ENCODE measurements around the gene BTBD9. TPM values are rescaled to one million over a fixed set of nuclear protein-coding genes. Genes with fewer than 3 reads are reported as not detected.
"Not testable (repeated sequence)": the region's sequence is repeated elsewhere in the genome, so short reads cannot be mapped to it uniquely, and the experiment has no call there.

Gene BTBD9
- polyA plus RNA-seq, 1 donor (not counting 4 experiments of a cell fraction or from before 2014, with no cell fraction given): 6.8 TPM

- no peak for FAIRE-seq
- Histone ChIP-seq H2AFZ (ENCODE audit: control insufficient read depth, low read length) (no peak overlapping the region), H3K27ac (ENCODE audit: control insufficient read depth, insufficient read depth, low read length) (no peak overlapping the region), H3K4me3 (ENCODE audit: control insufficient read depth in 2 of 3, extremely low read depth in 1 of 3, insufficient read depth in 2 of 3, low read depth in 1 of 3, low read length in 3 of 3) (no peak overlapping the region), H3K4me1 (ENCODE audit: control insufficient read depth, extremely low read depth, insufficient read depth, low read length) (no peaks in the 10 kb centered on the region), H3K9me3 (ENCODE audit: control insufficient read depth, low read depth, low read length) (no peaks in the 10 kb centered on the region), H3K9ac (ENCODE audit: control insufficient read depth, extremely low read depth, insufficient read depth, low read length) (no peak overlapping the region), H3K9me1 (ENCODE audit: control insufficient read depth, extremely low read depth, insufficient read depth, low read length) (no peaks in the 10 kb centered on the region), H4K20me1 (ENCODE audit: control insufficient read depth, extremely low read depth, insufficient read depth, low read length) (no peaks in the 10 kb centered on the region), H3K36me3 (ENCODE audit: control insufficient read depth in 2 of 2, extremely low read depth in 1 of 2, insufficient read depth in 2 of 2, low read length in 2 of 2) (peaks cover 0 to 9% of the 10 kb centered on the region in 2 experiments), H3K4me2 (ENCODE audit: control insufficient read depth, extremely low read depth, insufficient read depth, low read depth, low read length) (no peak overlapping the region), H3K27me3 (ENCODE audit: control insufficient read depth, extremely low read depth, insufficient read depth, low read length) (no peaks in the 10 kb centered on the region), H3K79me2 (ENCODE audit: control insufficient read depth, insufficient read depth, low read length) (peaks cover 22% of the 10 kb centered on the region)
- dilution Hi-C loops (cut with MboI; ENCODE audit: extremely low pct_ligation_motif_present, low sequenced_read_pairs): no loop called here
- no peak for TF ChIP-seq CTCF (optimal IDR thresholded peaks at IDR 0.05 in 1 of 3, IDR thresholded peaks at IDR 0.05 in 1 of 3, conservative IDR thresholded peaks at IDR 0.05 in 1 of 3; ENCODE audit: extremely low read depth in 1 of 3, insufficient read depth in 2 of 3, low read length in 3 of 3)
- TF ChIP-seq EZH2 (IDR thresholded peaks at IDR 0.05; ENCODE audit: low read length): no peak
- no peak for DNase-seq (ENCODE audit: low read depth, low spot score)
Measured at GRCh38 chr6:38131527-38131965, 508.2 kb downstream of the BTBD9 start.

- Histone ChIP-seq H3K79me2 (ENCODE audit: control insufficient read depth, insufficient read depth, low read length) (peaks cover 19% of the 10 kb centered on the region), H3K4me3 (ENCODE audit: control insufficient read depth in 2 of 3, extremely low read depth in 1 of 3, insufficient read depth in 2 of 3, low read depth in 1 of 3, low read length in 3 of 3) (no peak overlapping the region), H3K4me1 (ENCODE audit: control insufficient read depth, extremely low read depth, insufficient read depth, low read length) (no peaks in the 10 kb centered on the region), H3K36me3 (ENCODE audit: control insufficient read depth in 2 of 2, extremely low read depth in 1 of 2, insufficient read depth in 2 of 2, low read length in 2 of 2) (peaks cover 0 to 5% of the 10 kb centered on the region in 2 experiments), H4K20me1 (ENCODE audit: control insufficient read depth, extremely low read depth, insufficient read depth, low read length) (no peaks in the 10 kb centered on the region), H3K9me3 (ENCODE audit: control insufficient read depth, low read depth, low read length) (no peaks in the 10 kb centered on the region), H3K27me3 (ENCODE audit: control insufficient read depth, extremely low read depth, insufficient read depth, low read length) (no peaks in the 10 kb centered on the region), H3K9ac (ENCODE audit: control insufficient read depth, extremely low read depth, insufficient read depth, low read length) (no peak overlapping the region), H2AFZ (ENCODE audit: control insufficient read depth, low read length) (no peak overlapping the region), H3K27ac (ENCODE audit: control insufficient read depth, insufficient read depth, low read length) (no peak overlapping the region), H3K4me2 (ENCODE audit: control insufficient read depth, extremely low read depth, insufficient read depth, low read depth, low read length) (no peak overlapping the region), H3K9me1 (ENCODE audit: control insufficient read depth, extremely low read depth, insufficient read depth, low read length) (no peaks in the 10 kb centered on the region)
- DNase-seq (ENCODE audit: low read depth, low spot score): no peak
- TF ChIP-seq EZH2 (IDR thresholded peaks at IDR 0.05; ENCODE audit: low read length): no peak
- TF ChIP-seq CTCF (optimal IDR thresholded peaks at IDR 0.05 in 1 of 3, IDR thresholded peaks at IDR 0.05 in 1 of 3, conservative IDR thresholded peaks at IDR 0.05 in 1 of 3; ENCODE audit: extremely low read depth in 1 of 3, insufficient read depth in 2 of 3, low read length in 3 of 3): no peak
- dilution Hi-C loops (cut with MboI; ENCODE audit: extremely low pct_ligation_motif_present, low sequenced_read_pairs): no loop called here
- FAIRE-seq: no peak
Measured at GRCh38 chr6:38127284-38127683, 512.4 kb downstream of the BTBD9 start.

- H3K9me3 ChIP-seq (ENCODE audit: control insufficient read depth, low read depth, low read length); dilution Hi-C loops (cut with MboI; ENCODE audit: extremely low pct_ligation_motif_present, low sequenced_read_pairs); H3K9me1 ChIP-seq (ENCODE audit: control insufficient read depth, extremely low read depth, insufficient read depth, low read length); H4K20me1 ChIP-seq (ENCODE audit: control insufficient read depth, extremely low read depth, insufficient read depth, low read length); H3K4me3 ChIP-seq (ENCODE audit: control insufficient read depth in 2 of 3, extremely low read depth in 1 of 3, insufficient read depth in 2 of 3, low read depth in 1 of 3, low read length in 3 of 3); H3K4me2 ChIP-seq (ENCODE audit: control insufficient read depth, extremely low read depth, insufficient read depth, low read depth, low read length); H2AFZ ChIP-seq (ENCODE audit: control insufficient read depth, low read length); H3K4me1 ChIP-seq (ENCODE audit: control insufficient read depth, extremely low read depth, insufficient read depth, low read length); H3K36me3 ChIP-seq (ENCODE audit: control insufficient read depth in 2 of 2, extremely low read depth in 1 of 2, insufficient read depth in 2 of 2, low read length in 2 of 2); H3K27me3 ChIP-seq (ENCODE audit: control insufficient read depth, extremely low read depth, insufficient read depth, low read length); FAIRE-seq; H3K9ac ChIP-seq (ENCODE audit: control insufficient read depth, extremely low read depth, insufficient read depth, low read length); DNase-seq (ENCODE audit: low read depth, low spot score); H3K27ac ChIP-seq (ENCODE audit: control insufficient read depth, insufficient read depth, low read length): not testable (repeated sequence)
- peaks cover 13% of the 10 kb centered on the region for H3K79me2 ChIP-seq (ENCODE audit: control insufficient read depth, insufficient read depth, low read length)
Measured at GRCh38 chr6:38124224-38124926, 515.4 kb downstream of the BTBD9 start.
